Activated naive CD4-positive, alpha-beta T cell treated with anti-CD3 and anti-CD28 coated beads, Interleukin-2, amount 50 U/mL, for 24 hours (primary cell): ENCODE results near the gene CCM2.
A peak's percentile ranks its signal among the peaks of the same experiment; 100 is the strongest.

ENCODE experiments used
- H3K27ac Mint-ChIP-seq: one replicate; pipeline ENCODE4 v1.8.0; 2021; ENCODE audit warnings: mild to moderate bottlenecking, mixed read lengths
- H3K27me3 Mint-ChIP-seq: one replicate; pipeline ENCODE4 v1.8.0; 2021; ENCODE audit warnings: mixed read lengths
- H3K36me3 Mint-ChIP-seq: one replicate; pipeline ENCODE4 v1.8.0; 2021; ENCODE audit warnings: mixed read lengths
- H3K4me1 Mint-ChIP-seq: one replicate; pipeline ENCODE4 v1.8.0; 2021; ENCODE audit warnings: mixed read lengths
- H3K4me3 Mint-ChIP-seq: one replicate; pipeline ENCODE4 v1.8.0; 2021; ENCODE audit warnings: mild to moderate bottlenecking, mixed read lengths
- H3K9me3 Mint-ChIP-seq: one replicate; pipeline ENCODE4 v1.8.0; 2021; ENCODE audit warnings: mixed read lengths

Gene CCM2

GRCh38 chr7:44976040-44976745 is 23.8 kb upstream of the CCM2 start:
- no peaks in the 10 kb centered on the region for H3K9me3 Mint-ChIP-seq
- H3K4me3 Mint-ChIP-seq = peak overlapping the region; percentile 42
- H3K4me1 Mint-ChIP-seq = peaks cover 72% of the 10 kb centered on the region
- H3K27me3 Mint-ChIP-seq = no peaks in the 10 kb centered on the region
- peaks cover 6% of the 10 kb centered on the region for H3K36me3 Mint-ChIP-seq
- H3K27ac Mint-ChIP-seq = peak overlapping the region; percentile 86

GRCh38 chr7:44976746-44977196 is 23.2 kb upstream of the CCM2 start:
- peak overlapping the region; percentile 92 for H3K4me3 Mint-ChIP-seq
- H3K36me3 Mint-ChIP-seq = peaks cover 6% of the 10 kb centered on the region
- peak overlapping the region; percentile 37 for H3K27ac Mint-ChIP-seq
- no peaks in the 10 kb centered on the region for H3K27me3 Mint-ChIP-seq
- H3K4me1 Mint-ChIP-seq = peaks cover 78% of the 10 kb centered on the region
- no peaks in the 10 kb centered on the region for H3K9me3 Mint-ChIP-seq

GRCh38 chr7:44977304-44977958 is 22.6 kb upstream of the CCM2 start:
- H3K4me1 Mint-ChIP-seq = peaks cover 79% of the 10 kb centered on the region
- peak overlapping the region; percentile 92 for H3K4me3 Mint-ChIP-seq
- no peaks in the 10 kb centered on the region for H3K27me3 Mint-ChIP-seq
- peaks cover 6% of the 10 kb centered on the region for H3K36me3 Mint-ChIP-seq
- peak overlapping the region; percentile 87 for H3K27ac Mint-ChIP-seq
- no peaks in the 10 kb centered on the region for H3K9me3 Mint-ChIP-seq

- Mint-ChIP-seq H3K4me1 (peaks cover 84% of the 10 kb centered on the region), H3K4me3 (peak overlapping the region; percentile 92), H3K27me3 (no peaks in the 10 kb centered on the region), H3K9me3 (no peaks in the 10 kb centered on the region), H3K36me3 (peaks cover 11% of the 10 kb centered on the region), H3K27ac (peak overlapping the region; percentile 87)
These were observed 22.1 kb upstream of the CCM2 start for GRCh38 chr7:44977959-44978335.

GRCh38 chr7:44978511-44979366 is 21.3 kb upstream of the CCM2 start, which contains the start of gene MYO1G:
Gene MYO1G, minus strand, starts transcription at chr7:44979015. Its CDS starts 54 bp downstream, at chr7:44978961.
- Mint-ChIP-seq H3K4me3 (peak within 1 kb of the TSS; percentile 92), H3K27me3 (no peaks in the 10 kb centered on the region), H3K36me3 (peaks cover 17% of the 10 kb centered on the region), H3K27ac (peak within 1 kb of the TSS; percentile 87), H3K4me1 (peaks cover 91% of the 10 kb centered on the region), H3K9me3 (no peaks in the 10 kb centered on the region)

GRCh38 chr7:44979481-44980392 is 20.3 kb upstream of the CCM2 start:
- Mint-ChIP-seq H3K4me3 (peak overlapping the region; percentile 92), H3K9me3 (no peaks in the 10 kb centered on the region), H3K27ac (peak overlapping the region; percentile 87), H3K4me1 (peaks cover 90% of the 10 kb centered on the region), H3K36me3 (peaks cover 27% of the 10 kb centered on the region), H3K27me3 (no peaks in the 10 kb centered on the region)

- H3K4me3 Mint-ChIP-seq = peak overlapping the region; percentile 92
- no peaks in the 10 kb centered on the region for H3K9me3 Mint-ChIP-seq
- H3K27me3 Mint-ChIP-seq = no peaks in the 10 kb centered on the region
- peaks cover 34% of the 10 kb centered on the region for H3K36me3 Mint-ChIP-seq
- peak overlapping the region; percentile 87 for H3K27ac Mint-ChIP-seq
- peaks cover 89% of the 10 kb centered on the region for H3K4me1 Mint-ChIP-seq
These were observed 19.5 kb upstream of the CCM2 start for GRCh38 chr7:44980393-44981034.

GRCh38 chr7:44981035-44981706 is 18.8 kb upstream of the CCM2 start:
- Mint-ChIP-seq H3K27ac (peak overlapping the region; percentile 87), H3K9me3 (no peaks in the 10 kb centered on the region), H3K36me3 (peaks cover 41% of the 10 kb centered on the region), H3K4me1 (peaks cover 85% of the 10 kb centered on the region), H3K4me3 (peak overlapping the region; percentile 77), H3K27me3 (no peaks in the 10 kb centered on the region)

- Mint-ChIP-seq H3K9me3 (no peaks in the 10 kb centered on the region), H3K4me3 (peak overlapping the region; percentile 98), H3K27me3 (no peaks in the 10 kb centered on the region), H3K4me1 (peaks cover 81% of the 10 kb centered on the region), H3K36me3 (peaks cover 41% of the 10 kb centered on the region), H3K27ac (peak overlapping the region; percentile 86)
These were observed 17.5 kb upstream of the CCM2 start for GRCh38 chr7:44982535-44982923.

GRCh38 chr7:44982970-44983369 is 17.0 kb upstream of the CCM2 start:
- Mint-ChIP-seq H3K36me3 (peaks cover 41% of the 10 kb centered on the region), H3K4me1 (peaks cover 81% of the 10 kb centered on the region), H3K9me3 (no peaks in the 10 kb centered on the region), H3K27ac (peak overlapping the region; percentile 86), H3K4me3 (peak overlapping the region; percentile 98), H3K27me3 (no peaks in the 10 kb centered on the region)

- no peaks in the 10 kb centered on the region for H3K9me3 Mint-ChIP-seq
- peak overlapping the region; percentile 98 for H3K4me3 Mint-ChIP-seq
- peak overlapping the region; percentile 100 for H3K27ac Mint-ChIP-seq
- H3K27me3 Mint-ChIP-seq = no peaks in the 10 kb centered on the region
- peaks cover 72% of the 10 kb centered on the region for H3K4me1 Mint-ChIP-seq
- H3K36me3 Mint-ChIP-seq = peaks cover 39% of the 10 kb centered on the region
These were observed 16.1 kb upstream of the CCM2 start for GRCh38 chr7:44983742-44984477.

GRCh38 chr7:44984478-44984758 is 15.6 kb upstream of the CCM2 start:
- peak overlapping the region; percentile 98 for H3K4me3 Mint-ChIP-seq
- peaks cover 67% of the 10 kb centered on the region for H3K4me1 Mint-ChIP-seq
- H3K36me3 Mint-ChIP-seq = peaks cover 39% of the 10 kb centered on the region
- H3K9me3 Mint-ChIP-seq = no peaks in the 10 kb centered on the region
- no peaks in the 10 kb centered on the region for H3K27me3 Mint-ChIP-seq
- H3K27ac Mint-ChIP-seq = peak overlapping the region; percentile 100

GRCh38 chr7:44985033-44985695 is 14.8 kb upstream of the CCM2 start:
- Mint-ChIP-seq H3K27me3 (no peaks in the 10 kb centered on the region), H3K27ac (peak overlapping the region; percentile 100), H3K4me3 (peak overlapping the region; percentile 98), H3K4me1 (peaks cover 60% of the 10 kb centered on the region), H3K36me3 (peaks cover 39% of the 10 kb centered on the region), H3K9me3 (no peaks in the 10 kb centered on the region)
